ENCODE data around the gene KIF21B.

Gene KIF21B

DNA sequence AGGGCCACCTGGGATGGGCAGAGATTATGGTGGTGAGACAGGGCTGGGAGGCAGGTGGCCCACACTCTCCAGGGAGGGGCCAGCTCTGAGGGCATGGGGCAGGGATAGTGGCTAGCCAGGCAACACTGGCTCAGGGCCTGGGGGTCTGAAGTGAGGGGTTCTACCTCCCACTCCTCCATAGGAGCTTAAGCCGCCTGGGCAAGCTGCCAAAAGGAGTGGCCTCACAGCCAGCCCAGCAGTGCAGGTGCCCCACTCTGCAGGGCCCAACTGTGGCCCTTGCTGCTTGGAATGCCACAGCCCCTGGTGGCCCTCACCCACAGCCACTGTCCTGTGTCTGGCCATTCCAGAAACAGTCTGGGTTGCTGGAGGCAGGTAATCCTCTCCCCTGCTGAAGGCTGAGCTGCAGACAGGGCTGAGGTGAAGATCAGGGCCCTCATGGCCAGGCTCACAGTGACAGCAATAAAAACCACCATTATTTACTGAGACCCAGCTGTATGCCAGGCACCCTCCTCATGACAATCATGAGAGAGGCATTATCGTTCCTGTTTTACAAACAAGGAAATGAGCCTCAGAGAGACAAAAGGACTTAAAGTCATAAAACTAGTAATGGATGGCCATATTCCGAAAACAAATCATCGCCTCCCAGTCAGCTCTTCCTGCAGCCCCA lies 31.0 kb downstream of the KIF21B start:
- no peak for DNase-seq

DNA sequence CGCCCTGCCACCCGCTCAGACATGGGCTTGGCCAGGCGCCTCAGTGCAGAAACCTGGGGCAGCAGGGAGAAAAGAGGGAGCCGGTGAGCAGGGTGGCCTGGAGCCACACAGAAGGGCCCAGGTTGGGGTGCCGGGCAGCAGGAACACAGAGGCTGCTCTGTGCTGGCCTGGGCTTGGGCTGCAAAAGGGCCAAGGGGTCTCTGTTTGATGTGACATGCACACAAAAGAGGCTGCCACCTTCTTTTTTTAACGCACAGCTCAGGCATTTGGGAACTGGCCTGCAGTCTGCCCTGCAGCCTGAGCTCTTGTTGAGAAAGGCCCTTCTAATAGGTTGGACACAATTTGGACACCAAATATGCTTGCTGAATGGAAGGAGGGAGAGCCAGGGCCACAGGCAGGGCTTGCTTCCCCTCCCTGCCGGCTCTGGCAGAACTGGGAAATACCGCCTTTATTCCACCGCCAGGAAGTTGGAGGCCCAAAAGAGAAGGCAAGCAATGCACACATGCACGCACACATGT lies 32.4 kb downstream of the KIF21B start:
- DNase-seq = no peak

DNA sequence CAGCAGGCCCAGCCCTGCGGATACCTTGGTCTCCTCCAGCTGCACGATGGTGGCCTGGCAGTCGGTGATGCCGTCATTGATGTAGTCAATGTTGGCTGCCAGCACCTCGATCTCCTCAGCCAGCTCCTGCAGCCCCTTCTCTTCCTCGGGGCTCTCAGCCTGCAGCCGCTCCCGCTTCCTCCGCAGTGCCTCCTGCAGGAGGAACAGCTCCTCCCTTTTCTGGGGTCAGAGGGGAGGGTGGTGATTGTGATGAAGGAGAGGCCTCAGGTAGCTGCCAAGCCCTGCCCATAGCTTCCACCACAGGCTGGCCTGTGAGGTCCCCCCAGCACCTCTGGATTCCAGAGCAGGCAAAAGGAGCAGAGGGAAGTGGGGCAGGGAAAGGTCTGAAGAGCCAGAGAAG lies 33.4 kb downstream of the KIF21B start:
- DNase-seq = no peak

DNA sequence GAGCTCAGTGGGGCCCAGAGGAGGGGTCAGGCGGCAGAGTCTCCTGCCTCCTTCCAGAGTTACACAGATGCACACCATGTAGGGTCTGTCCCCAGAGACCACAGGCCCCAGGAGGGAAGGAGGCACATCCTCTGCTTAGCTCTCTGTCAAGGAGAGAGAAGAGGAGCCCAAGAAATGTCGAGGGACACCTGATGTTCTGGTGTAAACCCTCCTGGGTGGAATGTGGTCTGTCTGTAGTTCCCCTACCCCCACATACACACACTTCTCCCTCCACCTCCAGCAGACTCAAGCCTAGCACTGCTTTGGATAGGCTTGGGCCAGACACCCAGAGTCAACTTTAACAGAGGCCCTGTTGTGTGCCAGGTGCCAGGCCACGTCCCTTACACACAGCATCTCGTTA lies 34.2 kb downstream of the KIF21B start:
- no peak for DNase-seq

DNA sequence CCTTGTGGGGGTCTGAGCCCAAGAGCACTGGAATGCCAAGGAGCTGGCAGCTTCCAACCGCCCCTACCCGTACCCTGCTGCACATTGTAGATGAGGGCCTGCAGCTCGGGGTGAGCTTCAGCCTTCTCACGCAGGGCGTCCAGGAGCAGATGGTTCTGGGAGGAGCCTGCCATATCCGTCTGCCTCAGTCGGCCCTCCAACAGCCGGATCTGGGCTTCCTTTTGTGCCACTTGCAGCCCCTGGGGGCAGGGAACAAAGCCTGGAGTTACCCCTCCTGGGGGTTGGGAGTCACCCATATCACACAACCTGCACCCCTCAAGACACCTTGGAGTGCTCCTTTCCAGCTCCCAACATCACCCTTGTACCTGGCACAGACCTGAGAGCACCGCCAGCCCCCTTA lies 34.8 kb downstream of the KIF21B start:
- no peak for DNase-seq

DNA sequence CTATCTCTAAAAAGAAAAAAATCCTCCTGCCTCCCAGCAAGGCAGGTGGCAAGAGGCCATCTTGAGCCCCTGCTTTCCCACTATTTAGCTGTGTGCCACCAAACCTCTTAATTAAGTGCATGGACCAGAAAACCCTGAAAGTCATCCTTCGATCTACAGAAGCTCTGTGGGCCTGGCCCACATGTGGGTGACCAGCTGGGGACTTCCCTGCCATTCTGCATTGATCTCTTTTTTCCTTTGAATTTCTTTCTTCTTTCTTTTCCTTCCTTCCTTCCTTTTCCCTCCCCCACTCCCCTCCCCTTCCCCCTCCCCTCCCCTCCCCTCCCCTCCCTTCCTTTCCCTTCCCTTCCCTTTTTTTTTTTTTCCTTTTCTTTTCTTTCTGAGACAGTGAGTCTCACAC lies 38.0 kb downstream of the KIF21B start:
- no peak for DNase-seq

DNA sequence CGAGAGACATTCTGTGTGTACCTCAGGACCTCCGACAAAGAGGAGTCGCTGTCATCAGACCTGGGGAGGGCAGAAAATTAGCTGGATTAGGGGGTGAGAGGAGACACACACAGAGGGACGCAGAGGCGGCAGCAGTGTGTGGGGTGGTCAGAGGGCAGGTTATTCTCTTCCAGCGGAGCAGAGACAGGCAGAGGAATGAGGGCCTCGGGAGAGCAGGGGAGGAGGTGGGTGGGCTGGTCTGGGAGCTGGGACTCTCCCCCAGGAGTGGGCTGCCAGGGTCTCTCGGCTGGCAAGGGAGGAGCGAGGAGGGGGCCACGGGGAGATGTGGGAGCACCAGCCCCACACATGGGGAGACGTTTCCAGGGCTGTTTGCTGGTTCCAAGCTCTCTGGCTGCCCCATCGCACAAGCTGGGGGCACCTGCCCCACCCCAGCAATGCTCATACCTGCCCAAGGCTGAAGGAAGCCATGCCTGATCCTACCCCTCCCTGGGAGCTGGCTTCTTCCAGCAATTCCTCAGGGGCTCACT lies 40.4 kb downstream of the KIF21B start:
- no peak for DNase-seq

DNA sequence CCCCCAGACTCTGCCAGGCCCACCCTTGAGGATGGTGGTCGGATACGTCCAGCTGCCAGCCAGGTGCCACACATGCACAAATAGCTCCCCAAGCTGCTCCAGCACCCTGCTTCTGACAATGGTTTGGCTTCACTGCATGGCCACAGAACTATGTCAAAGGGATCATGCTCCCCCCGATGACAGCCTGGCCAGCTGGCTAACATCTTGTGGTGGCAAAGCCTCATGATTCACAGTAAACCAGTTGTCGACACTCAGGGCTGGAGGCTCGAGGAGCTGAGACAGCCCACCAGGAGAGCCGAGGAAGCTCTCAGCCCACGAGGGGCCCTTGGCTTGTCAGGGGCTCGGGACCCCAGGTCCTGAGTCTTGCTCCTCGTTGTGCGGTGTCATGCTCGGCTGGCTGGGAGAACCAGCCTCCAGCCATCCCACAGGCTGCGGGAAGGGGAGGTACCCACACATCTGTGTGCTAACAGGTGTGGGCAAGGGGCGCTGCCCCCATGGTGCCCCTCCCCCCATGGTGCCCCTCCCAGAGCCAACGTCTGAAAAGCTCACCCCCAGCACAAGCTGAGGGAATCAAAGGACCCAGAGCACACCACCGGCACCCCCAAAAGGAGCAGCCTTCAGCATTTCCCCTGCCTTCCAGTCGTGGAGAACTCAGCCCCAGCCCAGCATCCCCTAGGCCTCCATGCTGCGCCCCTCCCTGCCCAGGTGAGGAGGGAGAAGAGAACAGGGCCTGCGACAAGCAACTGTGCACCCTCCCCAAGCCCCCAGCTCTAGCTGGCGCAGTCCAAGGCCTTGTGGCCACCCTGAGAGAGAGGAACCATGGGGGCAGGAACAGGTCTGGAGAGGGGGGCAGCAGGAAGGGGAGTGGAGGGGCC lies 41.2 kb downstream of the KIF21B start:
- DNase-seq = no peak

DNA sequence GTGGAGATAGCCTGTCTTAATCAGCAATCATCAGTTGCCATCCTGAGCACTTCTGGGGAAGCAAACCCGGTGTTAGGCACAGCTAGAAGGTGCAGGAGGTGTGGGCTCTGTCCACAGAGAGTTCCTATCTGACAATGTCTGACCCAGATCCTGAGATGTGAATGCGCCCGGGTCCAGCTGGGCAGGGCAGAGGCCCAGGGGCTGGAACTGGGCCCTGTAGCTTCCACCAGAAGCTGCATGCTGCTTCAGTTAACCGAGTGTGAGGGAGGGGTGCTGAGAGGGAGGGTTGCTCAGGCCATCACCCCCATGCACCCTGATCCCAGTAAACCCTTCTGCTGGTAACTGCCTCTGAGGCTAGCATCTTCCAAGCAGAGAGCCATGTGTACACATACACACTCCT lies 42.2 kb downstream of the KIF21B start:
- DNase-seq = no peak

DNA sequence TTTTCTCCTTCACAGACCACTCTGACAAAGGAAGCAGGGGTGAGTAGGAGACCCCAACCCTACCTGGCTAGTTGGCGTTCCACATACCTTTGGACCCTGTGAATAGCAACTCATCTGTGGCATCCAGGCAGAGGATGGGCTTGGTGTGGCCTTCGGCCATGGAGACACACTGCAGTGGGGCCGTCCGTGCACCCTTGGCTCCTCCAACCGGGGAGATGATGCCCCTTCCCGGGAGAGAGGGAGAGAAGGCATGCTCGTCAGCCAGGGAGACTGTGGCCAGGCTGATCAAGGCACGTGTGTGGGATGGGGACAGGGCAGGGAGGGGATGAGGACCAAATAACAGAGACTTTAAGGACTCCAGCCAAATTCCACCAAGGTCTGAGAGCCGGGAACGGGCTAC lies 42.6 kb downstream of the KIF21B start:
- no peak for DNase-seq

DNA sequence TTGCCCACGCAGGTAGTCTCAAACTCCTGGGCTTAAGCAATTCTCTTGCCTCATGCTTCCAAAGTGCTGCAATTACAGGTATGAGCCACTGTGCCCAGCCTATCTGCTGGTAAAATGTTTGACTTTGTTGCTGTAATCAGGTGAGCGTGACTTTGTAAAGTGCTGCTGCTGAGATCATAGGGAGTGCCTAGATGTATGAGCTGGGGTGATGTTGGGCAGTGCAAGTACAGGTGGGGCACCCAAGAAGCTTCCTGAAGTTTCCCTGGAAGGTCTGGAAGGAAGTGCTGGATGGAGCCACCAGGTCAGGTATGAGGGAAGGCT lies 43.1 kb downstream of the KIF21B start:
- no peak for DNase-seq

DNA sequence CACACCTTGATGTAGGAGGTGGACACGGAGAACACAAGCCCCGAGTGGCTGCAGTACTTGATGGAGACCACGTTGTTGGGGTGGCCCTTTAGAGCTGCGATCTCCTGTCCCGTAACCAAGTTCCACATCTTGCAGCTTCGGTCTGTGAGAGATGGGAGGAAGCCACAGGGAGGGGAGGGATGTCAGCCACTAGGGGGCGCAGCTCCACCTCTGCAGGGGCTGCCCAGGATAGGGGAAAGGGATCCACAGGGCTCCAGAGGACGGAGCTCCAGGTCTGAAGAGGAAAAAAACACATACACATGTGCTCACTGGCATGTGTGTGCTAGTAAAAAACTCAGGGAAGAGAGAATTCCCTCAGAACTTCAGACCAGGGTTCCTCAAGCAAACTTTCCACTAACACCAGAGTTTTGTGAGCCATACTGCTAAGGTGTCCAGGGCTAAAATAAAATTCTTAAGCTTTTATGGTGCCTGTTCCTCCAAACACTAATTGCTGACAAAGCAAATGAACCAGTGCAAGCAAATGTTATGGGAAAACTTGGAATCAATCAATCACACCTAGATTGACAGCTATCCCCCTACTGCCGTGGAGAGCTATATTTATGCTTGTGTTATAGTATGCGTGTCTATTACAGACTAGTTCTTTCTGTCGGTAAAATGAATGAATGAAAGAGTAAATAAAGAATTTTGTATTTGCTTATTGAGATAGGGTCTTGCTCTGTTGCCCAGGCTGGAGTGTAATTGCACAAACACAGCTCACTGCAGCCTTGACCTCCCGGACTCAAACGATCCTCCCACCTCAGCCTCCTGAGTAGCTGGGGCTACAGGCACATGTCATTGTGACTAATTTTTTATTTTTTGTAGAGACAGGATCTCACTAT lies 43.7 kb downstream of the KIF21B start:
- DNase-seq = peak in 4 of 5 donors; percentile 45 to 50 (median 46)

DNA sequence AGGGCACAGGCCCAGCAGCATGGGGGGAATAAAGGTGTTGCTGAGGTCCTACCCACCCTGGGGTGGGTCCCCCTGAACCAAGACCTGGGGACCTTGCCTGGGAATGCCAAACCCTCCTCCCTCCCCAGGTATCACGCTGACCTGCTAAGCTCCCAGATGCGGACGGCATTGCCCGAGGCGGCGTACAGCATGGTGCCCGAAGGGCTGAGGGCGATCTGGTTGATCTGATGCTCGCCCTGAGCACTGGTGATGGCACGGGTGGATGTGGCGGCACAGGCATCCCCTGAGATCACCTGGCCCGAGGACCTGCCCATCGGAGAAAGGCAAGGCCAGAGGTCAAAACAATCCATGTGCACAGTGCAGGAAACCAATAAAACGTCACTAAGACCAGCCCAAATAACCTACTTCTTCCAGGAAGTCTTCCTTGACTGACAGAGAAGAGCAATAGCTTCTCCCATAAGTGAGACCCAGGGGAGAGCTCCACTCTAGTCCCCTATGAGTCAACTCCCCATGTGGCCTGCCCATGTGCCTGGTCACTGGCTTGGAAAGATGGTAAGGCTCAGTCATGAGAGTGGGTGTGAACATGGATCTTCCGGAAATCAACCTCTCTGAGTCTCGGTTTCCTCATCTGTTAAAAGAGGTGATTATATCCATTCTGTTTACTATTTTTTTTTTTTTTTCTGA lies 46.3 kb downstream of the KIF21B start:
- no peak for DNase-seq

DNA sequence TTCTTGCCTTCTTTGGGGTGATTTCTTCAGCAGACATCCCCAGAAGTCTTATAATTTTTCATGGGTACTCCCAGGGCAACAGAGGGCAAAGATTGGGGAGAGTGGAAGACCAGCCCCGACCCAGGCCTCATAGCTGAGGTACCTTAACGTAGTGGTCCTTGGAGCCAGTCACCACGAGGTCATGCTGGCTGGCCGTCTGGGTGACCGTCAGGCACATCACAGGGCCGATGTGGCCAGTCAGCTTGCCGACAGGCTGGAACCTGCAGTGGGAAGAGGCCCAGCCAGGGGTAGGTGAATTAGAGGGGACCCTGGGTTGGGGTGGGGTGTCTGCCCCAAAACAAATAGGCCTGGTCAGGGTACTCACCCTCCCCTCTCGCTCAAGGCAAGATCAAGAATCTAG lies 46.9 kb downstream of the KIF21B start:
- DNase-seq = no peak

DNA sequence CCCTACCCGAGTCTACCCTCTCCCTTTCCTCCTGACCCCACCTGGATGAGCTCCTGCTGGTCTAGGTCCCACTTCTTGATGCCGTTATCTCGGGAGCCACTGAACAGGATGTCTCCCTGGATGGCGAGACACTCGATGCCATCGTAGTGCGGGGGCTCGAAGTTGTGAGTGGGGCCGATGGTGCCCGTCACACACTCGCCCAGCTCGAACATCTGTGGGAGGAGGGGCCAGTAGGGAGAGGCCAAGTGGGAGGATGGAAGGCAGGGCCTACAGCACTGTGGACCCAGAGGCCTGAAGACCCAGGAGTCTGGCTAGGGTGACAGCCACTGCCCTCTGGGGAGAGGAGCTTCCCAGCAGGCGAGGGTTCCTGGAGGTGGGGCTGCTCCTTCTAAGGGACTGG lies 48.1 kb downstream of the KIF21B start:
- no peak for DNase-seq

DNA sequence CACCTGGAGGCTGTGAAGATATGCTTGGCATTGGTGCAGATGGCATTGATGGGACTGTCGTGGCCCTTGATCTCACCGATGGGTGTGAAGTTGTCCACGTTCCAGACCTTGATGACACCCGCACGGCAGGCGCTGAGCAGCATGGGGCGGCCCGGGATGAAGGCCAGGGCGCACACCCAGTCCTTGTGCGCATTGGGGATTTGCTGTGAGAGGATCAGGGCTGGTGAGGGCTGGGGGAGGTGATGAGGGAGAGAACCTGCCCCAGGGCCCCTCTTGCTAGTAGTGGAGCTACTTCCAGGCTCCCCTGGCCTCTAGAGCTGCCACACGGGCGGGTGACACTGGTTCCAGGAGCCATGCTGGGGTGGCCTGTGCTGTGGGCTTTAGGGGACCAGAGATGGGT lies 48.8 kb downstream of the KIF21B start:
- DNase-seq = no peak

DNA sequence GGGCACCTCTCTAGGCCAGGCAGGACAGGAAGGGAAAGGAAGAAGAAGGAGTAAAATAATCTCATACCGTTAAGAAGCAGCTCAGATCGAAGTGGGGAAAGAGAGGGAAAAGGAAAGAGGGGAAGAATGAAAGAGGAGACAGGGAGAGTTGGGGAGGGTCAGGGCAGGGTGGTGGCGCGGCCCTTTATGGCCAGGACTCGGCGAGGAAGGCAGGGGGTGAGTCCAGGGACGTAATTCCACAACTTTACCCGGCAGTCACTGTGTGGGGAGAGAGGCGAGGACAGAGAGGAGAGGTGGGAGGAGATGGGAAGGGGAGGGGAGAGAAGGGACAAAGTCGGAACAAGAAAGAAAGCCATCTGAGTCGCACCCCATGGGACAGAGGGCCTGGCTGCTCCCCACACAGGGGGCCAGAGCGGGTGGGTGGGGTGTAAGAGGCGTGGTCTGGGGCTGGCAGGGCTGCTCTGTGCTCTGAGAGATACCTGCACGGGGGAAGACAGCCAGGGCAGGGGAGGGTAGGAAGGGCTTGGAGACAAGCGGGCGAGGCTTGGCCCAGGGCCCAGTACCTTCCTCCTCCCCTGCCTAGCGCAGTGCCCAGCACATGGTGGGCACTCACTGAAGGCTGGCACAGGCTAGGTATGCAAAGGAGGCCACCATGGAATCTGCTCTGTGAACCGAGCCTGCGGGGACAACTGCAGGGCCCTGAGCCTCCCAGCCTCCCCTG lies 49.4 kb downstream of the KIF21B start:
- no peak for DNase-seq

DNA sequence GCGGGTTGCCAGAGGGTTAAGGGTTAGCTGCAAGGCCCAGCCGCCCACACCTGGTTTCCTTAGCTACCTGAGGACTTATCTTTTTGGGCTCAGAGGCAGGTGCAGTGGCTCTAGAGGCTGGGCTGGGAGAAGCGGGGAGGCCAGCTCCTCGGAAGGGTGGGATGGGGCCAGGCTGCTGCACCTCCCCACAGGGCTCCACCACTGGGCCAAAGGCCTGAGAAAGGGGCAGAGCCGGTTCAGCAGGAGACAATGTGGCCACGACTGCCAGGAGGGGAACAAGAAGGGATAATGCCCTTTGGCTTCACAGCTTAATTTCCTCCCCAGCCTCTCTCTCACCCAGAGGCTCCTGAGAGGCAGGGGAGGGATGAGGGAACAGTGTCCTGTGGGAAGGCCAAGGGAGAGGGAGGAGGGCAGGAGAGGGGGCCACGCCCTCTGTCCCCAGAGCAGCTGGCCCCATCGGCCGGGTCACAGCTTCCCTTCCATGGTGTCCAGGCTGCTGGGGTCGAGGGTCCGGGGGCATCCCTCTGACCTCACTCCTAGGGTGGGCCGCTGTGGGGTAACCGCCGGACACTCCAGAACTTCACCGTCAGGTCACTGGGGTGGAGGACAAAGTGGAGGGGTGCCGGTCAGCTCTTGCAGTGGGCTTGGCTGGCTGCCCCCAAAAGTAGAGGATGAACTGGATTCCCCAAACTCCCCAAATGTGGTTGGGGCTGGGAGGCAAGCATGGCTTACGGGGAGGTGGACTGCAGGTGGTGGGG lies 50.4 kb downstream of the KIF21B start:
- DNase-seq = no peak

DNA sequence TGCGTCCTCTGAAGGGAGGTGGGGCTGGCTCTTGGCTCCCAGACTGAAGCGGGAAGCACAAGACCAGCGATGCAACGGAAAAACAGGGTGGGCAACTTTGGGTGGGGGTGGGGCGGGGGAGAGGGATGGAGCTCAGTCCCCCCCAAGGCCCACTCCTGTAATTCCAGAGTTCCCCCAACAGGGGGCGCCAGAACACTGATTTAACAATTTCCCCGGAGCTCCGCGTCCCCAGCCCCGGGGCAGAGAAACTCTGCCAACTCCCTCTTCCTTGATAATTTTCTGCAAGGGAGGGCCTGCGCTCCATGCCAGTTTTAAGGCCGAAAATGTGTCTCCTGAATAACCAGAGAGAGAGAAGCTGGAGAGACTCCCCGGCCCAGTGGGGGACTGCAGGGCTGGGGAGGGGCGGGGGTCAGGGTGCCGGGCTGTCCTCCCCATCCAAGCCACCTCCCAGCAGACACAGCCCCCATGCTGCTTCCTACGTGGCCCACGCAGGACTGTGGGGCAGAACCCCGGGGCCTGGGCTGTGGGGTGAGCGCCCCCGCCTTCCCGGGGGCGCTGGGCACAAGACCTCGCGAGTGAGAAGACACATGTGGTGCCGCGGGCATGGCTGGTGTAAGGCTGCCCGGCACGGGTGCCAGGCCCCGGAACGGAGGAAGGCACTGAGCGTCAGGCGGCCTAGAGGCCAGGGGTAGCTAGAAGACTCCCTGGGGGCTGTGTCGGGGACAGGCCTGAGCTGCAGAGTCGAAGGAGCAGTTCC lies 51.4 kb downstream of the KIF21B start:
- peak in 3 of 5 donors; percentile 37 to 54 (median 45) for DNase-seq

DNA sequence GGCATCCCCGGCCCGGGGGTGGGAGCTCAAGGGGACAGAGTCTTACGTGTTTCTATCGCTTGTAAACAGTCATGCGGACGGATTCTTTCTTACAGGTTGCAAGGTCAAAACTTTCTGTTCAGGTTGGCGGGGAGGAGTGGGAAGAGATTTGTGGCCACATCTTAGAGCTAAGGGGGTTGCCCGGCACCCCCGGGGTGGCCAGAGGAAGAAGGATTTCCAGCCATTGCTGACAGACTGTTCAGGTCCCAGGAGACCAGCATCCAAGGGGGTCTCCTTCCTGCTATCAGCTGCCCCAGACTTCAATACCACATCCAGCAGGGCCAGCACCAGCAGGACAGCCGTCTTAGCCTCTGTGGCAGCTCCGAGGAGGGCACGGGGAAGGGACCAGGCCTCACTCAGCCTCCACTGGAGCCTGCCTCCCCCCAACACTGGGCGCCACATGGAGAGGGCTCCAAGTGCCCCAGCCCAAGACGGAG lies 52.0 kb downstream of the KIF21B start:
- DNase-seq = no peak

Measured in T-helper 1 cell (primary cell).